ENCODE results near the gene ANXA1.

Gene ANXA1

DNA sequence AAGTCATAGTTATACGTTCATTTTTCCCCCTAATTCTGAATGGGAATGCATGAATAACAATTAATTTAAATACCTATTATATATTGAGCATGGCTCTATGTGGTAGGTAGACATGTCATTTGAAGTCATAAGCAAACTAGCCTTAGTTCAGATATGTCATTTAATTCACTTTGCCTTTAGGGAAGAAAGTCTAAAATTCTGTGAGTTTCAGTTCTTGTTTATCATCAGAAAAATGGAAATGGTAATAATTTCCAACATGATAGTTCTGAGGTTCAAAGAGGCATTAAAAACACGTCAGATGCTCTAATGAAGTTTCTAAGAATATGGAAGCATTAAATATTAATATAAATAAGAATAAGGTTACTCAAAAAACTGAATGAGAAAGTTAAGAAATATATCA is 13.1 kb upstream of the ANXA1 start:
- DNase-seq, result no peak

DNA sequence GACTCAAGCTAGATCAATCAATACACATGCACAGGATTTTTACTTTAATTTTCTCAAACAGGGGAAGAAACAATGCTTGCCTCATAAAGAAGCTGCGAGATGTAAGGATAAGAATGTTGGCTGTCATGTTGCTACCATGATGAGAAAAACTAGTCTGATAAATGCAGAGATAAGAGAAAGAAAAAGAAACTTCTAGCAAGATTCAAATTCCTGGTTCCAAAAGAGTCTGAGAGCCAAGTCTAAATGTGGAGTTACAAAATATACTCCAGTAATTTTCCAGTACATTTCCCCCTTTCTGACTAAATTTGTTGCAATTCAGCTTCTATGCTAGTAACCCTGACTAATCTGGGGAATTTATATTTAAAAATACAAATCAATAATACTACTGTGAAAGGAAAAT is 10.4 kb upstream of the ANXA1 start:
- DNase-seq, result no peak

DNA sequence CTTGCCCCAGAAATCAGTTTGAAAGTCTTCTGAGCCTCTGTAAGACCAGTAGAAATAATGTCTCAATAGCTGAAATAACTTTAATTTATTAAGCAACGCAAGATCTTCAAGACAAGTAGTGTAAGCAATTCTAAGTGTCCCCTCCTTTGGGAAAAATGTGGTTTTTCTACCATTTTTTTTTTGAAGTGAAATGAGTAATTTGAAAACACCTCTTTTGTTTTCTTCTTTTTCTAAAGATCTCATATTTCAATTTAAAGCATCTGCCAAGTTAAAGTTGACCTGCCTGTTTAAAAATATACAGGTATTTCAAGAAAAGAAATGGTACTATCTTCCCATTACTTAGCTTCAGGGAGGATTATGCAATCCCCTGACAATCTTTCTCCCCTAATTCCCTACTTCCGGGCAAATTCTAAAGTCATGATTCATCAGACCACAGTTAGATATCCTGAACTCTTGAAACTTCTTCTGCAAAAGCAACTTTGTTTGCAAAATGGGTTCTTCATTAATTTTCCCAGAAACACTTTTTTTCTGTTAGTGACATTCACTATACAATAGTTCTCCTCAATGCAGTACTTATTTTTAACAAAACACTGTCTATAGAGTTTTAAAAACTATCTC is 7.8 kb upstream of the ANXA1 start:
- no peak for DNase-seq

DNA sequence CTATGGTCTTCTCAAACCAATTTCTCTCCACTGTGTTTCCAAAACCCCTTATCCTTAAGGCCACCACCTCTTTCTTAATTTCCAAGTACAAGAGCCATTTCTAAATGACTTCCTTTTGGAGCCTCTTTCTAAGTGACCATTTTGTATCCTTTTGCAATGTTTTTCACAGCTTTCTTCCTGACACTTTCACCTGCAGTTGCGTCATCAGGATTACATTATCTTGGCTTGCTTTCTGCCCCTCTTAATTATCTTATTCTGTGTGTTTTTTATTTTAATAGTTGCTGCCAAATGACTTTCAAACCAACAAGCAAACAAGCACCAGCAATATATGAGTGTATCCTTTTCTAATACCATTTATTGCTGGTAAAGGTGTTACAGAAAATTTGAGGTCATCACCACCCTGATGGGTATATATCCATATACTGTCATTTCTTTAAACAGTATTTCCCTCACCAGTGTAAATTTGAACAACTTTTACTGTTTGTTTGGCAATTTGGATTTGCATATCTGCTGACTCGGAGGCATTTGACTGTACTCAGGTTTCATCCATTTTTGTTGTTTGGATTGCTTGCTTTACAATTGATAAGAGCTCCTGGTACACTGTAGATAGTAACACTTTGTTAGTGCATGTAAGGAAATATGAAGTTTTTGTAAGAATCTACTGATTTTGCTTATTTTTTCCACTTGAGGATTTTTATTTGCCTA is 5.4 kb upstream of the ANXA1 start:
- no peak for DNase-seq

DNA sequence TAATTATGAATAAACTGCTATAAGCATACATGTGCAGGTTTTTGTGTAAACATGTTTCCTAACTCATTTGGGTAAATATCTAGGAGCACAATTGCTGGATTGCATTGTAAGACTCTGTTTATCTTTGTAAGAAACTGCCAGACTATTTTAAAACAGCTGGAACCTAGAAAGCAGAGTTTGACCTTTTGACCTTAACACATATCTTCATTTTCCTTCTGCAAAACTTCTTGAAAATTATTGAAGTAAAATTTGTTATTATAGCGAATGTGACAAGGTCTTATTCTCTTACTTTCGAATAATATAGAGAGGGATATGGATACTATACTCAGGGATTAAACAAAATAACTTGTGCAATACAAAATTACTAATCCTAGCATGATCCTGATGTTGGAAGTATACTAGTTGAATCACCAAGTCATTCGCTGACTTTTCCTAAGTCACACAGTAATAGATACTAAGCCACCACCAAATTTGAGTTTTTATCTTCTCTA is 3.2 kb upstream of the ANXA1 start:
- DNase-seq, result no peak

DNA sequence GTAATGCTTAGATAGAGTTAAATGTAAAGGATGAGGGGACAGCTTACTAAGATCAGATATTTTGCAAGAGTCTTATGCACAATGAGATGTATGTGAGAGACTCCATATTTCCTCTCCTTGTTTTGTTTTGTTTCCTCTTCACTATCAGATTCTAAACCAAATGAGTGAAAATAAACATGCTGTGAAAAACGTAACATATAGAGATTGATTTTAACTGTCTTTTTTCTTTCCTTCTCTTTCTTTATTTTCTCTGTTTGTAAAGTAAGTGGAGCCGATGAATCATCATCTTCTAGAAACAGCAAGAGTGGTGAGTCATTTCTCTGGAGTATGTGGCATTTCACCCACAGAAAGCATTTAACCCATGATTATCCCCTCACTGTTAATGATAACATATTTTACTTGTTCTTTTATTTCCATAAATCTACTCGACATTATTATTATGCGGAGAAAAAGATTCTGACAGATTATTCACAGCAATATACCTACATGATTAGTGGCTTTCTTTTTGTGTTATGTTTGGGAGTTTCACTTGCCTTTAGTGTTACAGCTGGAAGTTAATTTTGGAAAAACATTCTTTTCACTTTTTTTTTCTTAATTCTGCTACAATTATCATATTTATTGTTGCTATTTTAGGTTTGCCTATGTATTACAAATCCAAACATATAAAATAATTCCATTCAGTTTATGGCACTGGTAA is 2.1 kb upstream of the ANXA1 start:
- DNase-seq, result no peak

DNA sequence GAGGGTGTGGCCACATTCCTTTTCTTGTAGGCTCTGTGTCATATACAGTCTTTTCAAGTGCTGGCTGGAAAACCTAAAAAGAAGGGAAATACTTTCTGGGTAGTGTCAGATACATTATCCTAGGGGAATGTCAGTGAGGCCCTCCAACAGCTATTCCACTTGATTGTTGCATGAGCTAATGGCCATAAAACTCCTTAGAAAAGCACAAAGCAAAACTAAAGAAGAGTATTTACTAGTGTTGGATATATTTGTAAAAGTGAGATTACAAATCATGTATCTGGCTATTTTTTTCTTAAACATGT is 829 bp downstream of the ANXA1 start:
- DNase-seq, result no peak

DNA sequence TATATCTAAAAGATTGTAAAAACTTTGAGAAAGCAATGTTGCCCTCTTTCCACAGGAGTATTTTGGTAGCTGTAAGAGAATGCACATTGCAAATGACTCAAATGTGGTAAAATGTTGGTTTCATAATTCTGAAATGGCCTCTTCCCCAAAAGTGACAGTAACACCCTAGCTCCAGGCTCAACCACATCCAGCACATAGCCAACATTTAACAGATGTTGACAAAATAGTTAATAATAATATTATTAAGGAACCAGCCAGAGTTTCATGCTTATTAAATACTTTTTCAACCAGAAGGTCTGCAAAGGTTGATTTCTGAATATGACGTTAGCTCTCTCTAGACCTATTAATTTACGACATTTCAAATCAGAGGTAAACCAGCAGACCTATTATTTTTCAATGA is 1.3 kb downstream of the ANXA1 start:
- no peak for DNase-seq

DNA sequence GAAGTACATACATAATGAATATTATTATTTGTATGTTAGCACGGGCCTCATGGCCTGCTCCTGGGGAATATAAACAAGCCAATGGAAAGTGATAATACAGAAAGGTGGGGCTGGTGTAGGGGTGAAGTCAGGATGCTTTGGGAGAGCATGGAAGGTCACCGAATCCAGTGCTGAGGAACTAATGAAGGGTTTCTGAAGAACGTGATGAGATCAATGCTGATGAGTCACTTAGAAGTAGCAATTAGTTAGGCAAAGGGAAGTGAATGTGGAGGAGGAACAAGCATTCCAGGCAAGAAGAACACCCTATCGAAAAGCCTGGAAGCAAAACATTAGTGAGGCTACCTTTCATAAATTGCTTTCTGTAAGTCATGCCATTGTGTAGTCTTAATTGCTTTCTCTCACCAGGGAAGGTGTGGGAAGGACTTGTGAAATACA is 2.1 kb downstream of the ANXA1 start:
- no peak for DNase-seq

DNA sequence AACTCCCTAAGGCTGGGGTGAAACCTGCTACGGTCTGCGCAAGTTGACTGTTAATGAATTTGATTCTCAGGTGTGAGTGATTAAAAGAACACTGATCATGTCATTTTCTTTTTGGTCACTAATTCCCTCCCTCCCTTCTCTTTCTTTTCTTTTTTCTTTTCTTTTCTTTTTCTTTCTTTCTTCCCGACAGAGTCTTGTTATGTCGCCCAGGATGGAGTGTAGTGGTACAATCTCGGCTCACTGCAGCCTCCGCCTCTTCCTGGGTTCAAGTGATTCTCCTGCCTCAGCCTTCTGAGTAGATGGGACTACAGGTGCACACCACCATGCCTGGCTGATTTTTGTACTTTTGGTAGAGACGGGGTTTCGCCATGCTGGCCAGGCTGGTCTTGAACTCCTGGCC is 2.6 kb downstream of the ANXA1 start:
- DNase-seq, result no peak

DNA sequence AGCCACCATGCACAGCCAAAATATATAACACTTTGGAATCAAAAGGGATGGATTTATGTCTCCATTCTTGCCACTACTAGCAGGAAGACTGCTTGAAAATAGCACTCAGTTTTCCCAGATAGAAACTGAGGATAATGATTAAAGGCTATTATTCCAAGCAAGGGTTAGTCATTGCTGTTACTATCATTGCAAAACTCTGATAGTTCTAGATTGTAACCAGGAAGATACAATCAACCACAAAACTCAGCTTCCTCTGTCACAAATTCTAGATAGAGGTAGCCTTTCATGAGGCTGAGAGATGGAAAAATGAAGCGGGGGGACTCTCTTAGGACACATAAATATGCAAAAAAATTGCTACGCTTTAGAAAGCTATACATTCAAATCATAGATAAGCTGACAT is 3.1 kb downstream of the ANXA1 start:
- DNase-seq, result no peak

DNA sequence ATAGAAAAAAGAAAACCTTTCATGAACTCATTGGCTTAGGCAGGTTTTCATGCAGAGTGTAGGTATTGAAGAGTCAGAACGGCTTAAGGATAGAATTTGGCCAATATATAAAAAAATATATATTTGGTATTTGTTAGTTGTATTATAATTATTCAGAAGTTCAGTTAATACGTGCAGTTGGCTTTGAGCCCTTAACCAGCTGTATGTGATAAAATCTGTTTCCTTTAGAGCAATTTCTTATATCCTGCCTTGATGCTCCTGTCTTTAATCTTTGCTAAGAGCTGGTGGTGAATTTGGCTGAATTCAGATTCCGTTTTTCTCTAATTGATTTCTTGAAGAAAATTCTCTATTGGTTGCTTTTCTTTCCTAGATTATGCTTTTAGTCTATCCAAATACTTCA is 3.7 kb downstream of the ANXA1 start:
- no peak for DNase-seq

DNA sequence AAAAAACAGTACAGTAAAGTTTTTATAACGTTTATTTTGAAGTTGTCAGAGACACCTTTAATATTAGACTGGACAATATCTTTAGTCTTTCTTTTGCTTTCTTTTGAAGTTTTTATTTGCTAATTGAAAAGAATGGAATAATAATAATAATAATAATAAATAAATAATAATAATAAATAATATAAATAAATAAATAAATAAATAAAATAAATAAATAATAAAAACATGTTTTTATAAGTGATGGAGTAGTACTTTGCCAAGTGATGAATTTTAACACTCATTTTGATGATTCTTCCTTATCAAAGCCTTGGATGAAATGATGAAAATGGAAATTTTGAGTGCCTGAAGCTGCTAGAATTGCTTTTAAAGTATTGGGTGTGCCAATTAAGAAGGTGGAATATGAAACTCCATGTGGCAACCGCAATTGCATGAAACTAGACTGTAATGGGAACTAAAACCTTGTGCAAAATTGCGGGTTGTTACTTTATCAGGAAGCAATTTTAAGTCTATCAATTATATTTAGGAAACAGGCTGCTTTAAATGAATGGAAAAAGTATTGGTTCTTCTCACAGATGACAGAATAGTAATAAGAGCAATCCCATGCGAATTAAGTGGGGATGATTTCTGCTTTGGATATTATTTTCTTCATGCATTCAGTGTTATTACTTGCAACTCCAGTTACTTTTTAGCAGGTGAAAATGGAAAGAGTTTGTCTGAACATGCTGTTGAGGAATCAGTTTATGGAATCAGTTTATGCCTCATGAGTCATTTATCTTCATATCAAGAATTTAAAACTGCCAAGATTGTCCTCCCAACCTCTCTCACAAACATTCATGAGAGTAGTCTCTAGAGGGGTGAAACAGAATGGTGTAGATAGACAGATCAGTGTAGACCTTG is 4.6 kb downstream of the ANXA1 start:
- no peak for DNase-seq

DNA sequence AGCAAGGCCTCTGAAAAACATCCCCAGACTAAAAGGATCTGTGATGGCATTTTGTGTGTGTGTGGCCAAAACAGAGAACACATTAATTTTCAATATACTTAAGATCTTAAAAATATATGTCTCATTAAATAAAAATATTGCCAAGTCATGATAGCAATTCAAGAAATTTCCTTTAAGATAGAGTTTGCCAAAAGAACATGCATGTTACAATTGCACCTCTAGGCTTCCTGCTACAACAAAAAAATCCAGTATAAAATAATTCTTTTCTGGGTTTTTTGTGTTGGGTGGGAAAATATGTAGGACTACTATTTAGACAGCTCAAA is 5.2 kb downstream of the ANXA1 start:
- DNase-seq, result no peak

DNA sequence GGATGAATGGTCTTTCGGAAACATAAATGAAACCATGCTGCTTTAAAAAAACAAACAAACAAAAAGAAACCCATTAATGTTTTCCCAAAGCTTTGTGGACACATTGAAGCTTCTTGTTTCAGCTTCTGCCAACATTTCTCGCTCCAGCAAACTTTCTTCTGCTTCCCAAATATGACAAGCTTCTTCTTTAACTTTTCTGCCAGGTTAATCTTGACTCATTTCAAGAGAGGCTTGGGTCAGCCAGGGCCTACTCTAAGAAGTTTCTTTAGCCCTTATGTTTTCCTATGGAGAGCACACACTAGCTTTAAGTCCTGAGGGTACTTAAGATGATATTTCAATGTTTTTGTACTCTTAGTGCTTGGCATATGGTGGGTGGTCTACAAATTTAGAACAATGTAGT is 6.1 kb downstream of the ANXA1 start:
- no peak for DNase-seq

DNA sequence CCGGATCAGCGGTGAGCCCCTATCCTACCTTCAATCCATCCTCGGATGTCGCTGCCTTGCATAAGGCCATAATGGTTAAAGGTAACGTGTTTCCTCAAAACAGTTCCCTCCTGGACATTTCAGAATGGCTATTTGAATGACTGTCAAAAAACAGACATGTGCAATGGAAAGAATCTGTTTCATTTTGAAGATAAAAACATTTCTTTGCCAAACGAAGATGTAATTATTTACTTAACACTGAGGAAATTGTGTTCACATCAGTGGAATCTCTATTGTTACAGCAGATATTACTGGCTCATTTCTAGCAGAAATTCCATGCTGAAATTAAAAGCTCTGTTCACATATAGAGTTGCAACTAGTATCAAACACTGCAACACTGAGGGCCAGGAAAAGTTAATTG is 7.1 kb downstream of the ANXA1 start:
- no peak for DNase-seq

DNA sequence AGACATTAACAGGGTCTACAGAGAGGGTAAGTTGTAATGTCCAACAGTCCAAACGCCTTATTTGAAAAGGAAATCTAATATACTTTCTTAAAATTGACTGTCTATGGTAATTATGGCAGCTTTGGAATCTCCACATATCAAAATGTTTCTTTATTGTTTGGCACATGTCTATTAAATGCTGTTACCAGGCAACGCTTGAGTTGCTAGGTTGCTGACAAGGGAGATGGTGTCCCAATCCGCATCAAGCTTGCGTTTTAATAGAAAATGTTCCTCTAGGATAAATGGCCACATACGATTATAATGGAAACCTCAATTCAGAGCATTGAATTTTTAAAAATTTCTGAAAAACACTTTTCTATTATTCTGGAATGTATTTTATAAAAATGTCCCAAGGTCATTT is 9.2 kb downstream of the ANXA1 start:
- no peak for DNase-seq

DNA sequence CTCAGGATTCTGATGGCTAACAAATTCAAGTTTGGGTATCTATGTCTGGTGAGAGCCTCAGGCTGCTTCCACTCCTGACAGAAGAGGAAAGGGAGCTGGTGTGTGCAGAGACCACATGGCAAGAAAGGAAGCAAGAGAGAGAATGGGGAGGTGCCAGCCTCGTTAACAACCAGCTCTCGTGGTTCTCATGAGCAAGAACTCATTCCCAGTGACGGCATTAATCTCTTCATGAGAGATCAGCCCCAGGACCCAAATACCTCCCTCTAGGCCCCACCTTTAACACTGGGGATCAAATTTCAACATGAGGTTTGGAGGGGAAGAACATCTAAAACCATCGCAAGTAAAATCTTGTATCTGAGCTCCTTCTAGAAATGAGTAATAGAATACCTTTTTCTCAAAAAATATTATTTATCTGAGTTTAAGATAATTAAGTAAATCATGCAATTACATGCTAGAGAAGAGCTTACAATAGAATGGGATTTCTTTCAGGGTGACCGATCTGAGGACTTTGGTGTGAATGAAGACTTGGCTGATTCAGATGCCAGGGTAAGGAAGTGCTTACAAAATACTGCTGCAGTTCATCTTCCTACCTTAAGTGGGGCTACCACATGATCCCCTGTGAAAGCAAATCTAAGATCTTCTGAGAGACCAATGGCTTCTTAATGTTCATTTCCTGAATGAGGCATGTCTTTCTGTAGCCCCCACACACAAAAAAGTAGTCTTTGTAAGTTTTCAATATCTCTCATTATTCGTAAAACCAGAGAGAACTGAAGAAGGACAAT is 11.5 kb downstream of the ANXA1 start:
- DNase-seq, result no peak

DNA sequence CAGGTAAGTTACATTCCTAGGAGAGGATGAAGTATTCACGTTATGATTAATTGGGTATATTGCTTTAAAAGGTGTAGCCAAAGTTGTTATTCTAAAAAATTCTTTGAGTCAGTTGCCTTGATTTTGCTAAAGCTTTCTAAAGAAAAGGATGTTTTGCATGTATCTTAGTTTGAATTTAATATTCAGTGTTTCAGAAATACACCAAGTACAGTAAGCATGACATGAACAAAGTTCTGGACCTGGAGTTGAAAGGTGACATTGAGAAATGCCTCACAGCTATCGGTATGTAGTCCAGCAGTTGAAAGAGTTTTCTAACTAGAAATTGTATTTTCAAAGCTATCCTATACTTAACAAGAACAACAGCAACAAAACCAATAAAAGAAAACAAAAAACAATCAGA is 14.2 kb downstream of the ANXA1 start:
- no peak for DNase-seq

DNA sequence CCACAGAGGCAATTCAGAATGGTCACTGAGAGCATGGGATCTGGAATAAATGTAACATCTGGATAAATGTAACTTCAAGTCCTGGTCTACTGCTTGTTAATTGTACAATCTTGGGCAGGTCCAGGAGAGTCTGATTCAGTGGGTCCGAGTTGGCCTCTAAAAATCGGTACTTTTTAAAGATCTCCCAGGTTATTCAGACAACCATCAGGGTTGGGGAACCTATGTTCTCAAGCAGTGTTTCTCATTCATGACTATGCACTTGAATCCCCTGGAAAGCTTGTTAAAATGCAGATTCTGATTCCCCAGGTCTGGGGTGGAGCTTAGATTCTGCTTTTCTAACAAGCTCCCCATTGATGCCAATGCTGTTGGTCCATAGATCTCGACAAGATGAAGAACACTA is 14.8 kb downstream of the ANXA1 start:
- no peak for DNase-seq

DNA sequence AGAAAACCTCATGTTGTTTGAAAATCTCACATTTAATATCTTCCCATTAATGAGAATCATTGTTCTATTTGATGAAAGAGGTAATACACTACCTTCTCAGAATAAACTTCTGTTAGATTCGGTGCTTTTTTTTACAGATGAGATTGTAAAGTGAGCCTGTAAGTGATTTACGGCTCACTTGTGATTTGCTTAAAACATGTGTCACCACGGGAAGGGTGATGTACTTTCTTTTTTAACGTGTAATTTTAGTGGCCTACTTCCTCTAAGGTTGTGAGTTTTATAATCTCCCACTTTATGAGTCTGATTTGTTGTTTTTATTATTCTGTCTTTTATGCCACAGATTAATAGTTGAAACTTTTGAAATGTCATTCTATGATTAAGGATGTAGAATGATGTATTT is 15.9 kb downstream of the ANXA1 start:
- DNase-seq, result no peak

DNA sequence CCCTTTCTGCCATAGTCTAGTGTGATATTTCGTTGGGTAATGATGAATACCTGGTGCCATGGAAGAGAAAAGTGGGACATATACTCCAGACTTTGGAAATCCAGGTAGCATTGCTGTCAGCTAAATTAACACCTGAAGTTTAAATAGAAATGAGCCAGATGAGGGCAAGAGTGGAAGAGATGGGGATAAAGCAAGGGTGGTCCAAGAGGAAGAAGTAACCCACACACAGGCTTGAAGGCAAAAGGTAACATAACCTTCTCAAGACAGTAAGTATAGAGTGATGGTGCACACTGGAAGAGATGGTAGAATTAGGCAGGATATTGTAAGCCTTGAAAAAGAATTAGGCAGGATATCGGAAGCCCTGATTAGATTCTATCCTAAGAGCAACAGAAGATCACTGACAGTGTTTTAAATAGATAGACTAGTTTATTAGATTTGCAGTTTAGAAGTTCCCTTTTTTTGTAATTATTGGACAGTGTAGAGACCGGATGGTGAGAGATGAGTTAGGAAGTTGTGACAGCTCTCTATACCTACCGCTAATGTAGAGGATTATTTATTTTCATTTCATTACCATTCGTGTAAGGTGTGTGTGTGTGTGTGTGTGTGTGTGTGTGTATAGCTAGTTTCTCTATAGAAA is 16.8 kb downstream of the ANXA1 start:
- no peak for DNase-seq

All from T-helper 9 cell (primary cell).